Left forelimb (tissue), 1 donor: ENCODE data around the gene PRIM2.
"Not testable (repeated sequence)": the region's sequence is repeated elsewhere in the genome, so short reads cannot be mapped to it uniquely, and the experiment has no call there.

Source experiments
- DNase-seq: peaks from one replicate; pipeline ENCODE4 v3.0.0-alpha.2; 2018; ENCODE audit warnings: low spot score

PRIM2 gene

DNA sequence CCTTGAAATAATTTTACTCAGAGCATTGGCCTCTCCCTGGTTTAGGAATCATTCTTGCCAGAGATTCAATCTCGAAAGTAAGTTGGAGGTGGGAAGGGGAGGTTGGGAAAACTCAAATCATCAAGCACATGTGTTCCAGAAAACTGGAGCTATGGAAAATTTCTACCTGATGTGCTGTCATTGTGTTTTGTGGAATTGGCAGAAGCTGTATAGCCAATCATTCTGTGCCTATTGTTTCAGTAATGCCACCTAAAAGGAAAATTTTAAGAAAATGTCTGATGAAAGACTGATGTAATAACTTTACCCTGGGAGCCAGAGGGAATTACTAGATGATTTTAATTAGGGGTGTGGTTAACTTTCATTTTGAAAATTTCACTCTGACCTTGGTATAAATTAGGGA lies 187.8 kb downstream of the PRIM2 start:
- not testable (repeated sequence) for DNase-seq

GRCh38 chr6:57510390-57510789 lies 193.0 kb downstream of the PRIM2 start:
- DNase-seq = not testable (repeated sequence)

GRCh38 chr6:57515171-57515570 lies 197.7 kb downstream of the PRIM2 start:
- not testable (repeated sequence) for DNase-seq

DNA sequence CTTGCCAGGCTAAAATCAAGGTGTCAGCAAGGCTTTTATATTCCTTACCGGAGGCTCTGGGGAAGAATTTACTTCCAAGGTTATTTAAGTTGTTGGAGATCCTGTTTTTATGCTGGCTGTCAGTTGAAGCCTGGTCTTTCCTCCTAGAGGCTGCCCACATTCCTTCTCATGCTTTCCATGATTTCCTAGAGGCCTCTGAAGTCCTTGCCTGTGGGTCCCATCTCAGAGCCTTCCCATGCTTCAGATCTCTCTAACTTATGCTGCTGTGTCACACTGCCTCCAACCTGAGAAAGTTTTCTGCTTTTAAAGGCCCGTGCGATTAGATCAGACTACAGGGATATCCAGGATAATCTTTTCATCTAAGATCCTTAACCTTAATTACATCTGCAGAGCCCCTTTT lies 198.4 kb downstream of the PRIM2 start:
- DNase-seq = not testable (repeated sequence)

DNA sequence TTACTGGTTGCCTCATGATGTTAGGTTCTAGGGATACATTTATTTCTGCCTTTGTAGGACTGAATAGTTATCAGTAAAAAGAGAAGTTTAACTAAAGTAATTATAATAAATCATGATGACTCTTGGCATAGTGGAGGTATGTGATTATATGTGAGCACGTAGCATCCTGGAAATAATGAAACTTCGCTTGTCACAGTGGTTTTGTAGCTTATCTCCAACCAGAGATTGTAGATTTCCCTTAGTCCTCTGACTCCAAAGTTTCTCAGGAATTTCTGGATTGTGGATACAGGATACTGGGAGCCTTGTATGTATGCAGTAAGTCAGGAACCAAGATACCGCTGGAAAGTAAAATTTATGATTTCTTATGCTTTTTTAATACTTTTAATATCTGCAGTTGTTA lies 199.3 kb downstream of the PRIM2 start:
- not testable (repeated sequence) for DNase-seq

GRCh38 chr6:57519198-57519597 lies 201.8 kb downstream of the PRIM2 start:
- DNase-seq = not testable (repeated sequence)

DNA sequence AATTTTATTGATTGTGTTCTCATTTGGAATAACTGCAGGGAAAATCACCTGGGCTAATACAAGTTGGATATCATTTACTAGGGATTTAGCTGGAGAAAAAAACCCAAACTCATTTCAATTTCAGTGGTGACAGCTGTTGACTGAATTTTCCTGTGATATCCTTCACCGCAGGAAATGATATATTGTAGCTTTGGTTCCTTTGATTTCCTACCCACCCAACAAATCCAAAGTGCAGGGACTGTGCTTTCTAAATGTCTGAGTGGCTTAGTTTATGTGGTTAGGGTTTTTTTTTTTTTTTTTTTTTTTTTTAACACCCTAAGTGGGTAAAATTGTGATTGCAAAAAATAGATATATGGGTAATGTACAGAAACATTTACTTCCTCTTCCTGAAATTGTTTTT lies 203.7 kb downstream of the PRIM2 start:
- not testable (repeated sequence) for DNase-seq

DNA sequence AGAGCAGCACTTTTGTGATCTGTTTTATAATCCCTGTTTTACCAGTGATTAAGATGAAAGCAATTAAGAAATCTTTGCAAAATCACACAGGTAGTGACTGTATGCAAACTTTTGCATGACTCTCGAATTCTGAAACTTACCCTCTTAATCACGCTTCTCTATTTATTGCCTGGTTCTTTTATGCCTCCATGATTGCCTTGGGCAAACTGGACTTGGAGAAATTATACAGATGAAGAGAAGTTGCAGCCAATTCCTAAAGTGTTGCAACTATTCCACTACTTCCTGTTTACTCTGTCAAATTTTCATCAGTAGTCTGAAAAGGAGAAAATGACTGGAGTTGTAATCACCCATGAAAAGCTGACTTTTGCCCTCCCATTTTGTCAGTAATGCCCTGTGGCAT lies 205.8 kb downstream of the PRIM2 start:
- DNase-seq = not testable (repeated sequence)

GRCh38 chr6:57529755-57530154 lies 212.3 kb downstream of the PRIM2 start:
- DNase-seq = not testable (repeated sequence)

DNA sequence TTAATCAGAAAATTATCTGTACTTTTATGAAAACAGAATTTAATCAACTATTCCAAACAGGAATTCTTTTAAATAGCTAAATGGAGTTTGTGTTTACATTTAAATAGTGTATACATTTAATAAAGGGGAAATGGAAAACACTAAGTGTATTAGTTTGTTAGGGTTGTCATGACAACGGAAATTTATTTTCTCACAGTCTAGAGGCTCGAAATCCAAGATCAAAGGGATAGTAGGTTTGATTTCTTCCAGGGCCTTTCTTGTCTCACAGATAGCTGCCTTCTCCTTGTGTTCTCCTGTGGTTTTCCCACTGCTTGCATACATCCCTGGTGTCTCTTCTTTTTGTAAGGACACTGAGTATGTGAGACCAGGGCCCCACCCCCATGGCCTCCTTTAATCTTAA lies 215.2 kb downstream of the PRIM2 start:
- not testable (repeated sequence) for DNase-seq

DNA sequence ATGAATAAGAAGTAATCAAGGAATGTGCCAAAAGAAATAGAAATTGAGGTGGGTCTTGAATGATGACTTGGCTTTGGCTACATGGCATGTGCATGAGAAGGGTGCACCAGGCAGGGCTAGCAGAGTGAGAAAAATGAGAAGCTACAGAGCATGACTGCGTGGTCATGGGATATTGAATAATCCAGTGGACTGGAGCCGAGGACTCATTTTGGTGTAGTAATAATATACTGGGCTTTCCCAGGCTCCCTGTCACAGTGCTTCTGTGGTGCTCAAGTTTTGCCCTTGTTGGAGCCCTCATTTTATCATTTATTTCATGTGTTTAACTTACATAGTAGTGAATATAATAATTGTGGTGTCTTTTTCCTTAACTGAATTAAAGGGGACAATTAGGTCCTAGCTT lies 217.7 kb downstream of the PRIM2 start:
- not testable (repeated sequence) for DNase-seq

- DNase-seq = not testable (repeated sequence)
Measured at GRCh38 chr6:57535994-57536393, 218.6 kb downstream of the PRIM2 start.

DNA sequence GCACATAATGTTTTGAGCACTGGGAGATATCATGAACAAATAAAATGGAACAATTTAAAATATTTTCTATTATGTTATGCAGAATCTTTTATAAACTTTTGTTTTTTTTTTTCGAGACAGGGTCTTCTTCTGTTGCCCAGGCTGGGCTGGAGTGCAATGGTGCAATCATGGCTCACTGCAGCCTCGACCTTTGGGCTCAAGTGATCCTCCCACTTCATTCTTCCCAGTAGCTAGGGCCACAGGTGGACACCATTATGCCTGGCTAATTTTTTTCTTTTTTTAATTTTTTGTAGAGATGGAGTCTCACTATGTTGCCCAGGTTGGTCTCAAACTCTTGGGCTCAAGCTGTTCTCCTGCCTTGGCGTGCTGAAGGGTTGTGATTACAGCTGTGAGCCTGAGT lies 220.5 kb downstream of the PRIM2 start:
- DNase-seq = not testable (repeated sequence)

GRCh38 chr6:57551961-57552360 lies 234.5 kb downstream of the PRIM2 start:
- not testable (repeated sequence) for DNase-seq

DNA sequence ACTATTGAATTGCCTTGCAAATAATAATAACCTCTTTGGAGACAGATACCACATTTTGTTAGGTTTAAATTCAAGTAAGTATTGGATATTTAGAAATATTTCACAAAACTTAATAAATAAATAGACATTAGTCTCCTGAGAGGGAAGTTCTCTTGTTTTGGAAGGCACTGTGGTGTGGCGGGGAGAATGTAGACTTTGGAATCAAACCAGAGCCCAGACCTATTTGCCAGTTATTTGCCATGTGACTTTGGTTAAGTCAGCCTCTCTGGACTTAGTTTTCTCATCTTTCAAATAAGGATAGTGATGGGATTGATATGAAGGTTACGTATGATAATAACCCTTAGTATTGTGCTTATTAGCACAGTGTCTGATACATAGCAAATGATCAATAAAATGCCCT lies 240.4 kb downstream of the PRIM2 start:
- DNase-seq = not testable (repeated sequence)

GRCh38 chr6:57559170-57559569 lies 241.7 kb downstream of the PRIM2 start:
- DNase-seq = not testable (repeated sequence)

DNA sequence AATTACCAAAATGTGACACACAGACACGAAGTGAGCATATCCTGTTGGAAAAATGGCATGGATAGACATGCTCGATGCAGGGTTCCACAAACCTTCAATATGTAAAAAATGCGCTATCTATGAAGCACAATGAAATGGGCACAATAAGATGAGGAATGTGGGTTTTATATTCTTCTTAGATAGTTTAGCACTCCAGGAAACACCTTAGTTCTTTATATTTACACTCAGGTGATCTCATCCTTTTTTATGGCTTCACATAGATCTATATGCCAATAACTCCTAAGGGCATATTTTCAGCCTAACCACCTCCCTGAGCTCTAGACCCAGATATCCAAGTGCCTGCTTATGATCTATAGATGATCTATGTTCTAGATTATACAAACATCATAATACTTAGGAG lies 244.8 kb downstream of the PRIM2 start:
- DNase-seq = not testable (repeated sequence)

- DNase-seq = not testable (repeated sequence)
Measured at GRCh38 chr6:57572119-57572518, 254.7 kb downstream of the PRIM2 start.

GRCh38 chr6:57572844-57573243 lies 255.4 kb downstream of the PRIM2 start:
- not testable (repeated sequence) for DNase-seq

GRCh38 chr6:57577023-57577422 lies 259.6 kb downstream of the PRIM2 start:
- not testable (repeated sequence) for DNase-seq

GRCh38 chr6:57579489-57579888 lies 262.1 kb downstream of the PRIM2 start:
- not testable (repeated sequence) for DNase-seq

- not testable (repeated sequence) for DNase-seq
Measured at GRCh38 chr6:57581586-57581985, 264.2 kb downstream of the PRIM2 start.

DNA sequence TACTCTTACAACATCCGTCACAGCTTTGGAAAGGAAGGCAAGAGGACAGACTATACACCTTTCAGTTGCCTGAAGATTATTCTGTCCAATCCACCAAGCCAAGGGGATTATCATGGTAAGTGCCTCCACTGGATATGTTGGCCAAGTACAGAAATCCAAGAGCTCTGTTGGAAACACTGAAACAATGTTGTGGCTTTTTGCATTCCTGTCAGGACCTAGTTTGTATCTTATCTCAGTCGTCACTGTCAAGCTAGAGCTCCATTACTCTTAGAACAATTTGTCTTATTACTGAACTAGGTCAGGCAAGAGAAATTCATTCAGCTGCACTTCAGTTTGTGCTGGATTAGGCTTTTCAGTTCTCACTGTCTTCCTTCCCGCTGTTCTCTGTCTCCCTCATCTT lies 283.7 kb downstream of the PRIM2 start:
- not testable (repeated sequence) for DNase-seq

- DNase-seq = not testable (repeated sequence)
Measured at GRCh38 chr6:57605303-57605702, 287.9 kb downstream of the PRIM2 start.

DNA sequence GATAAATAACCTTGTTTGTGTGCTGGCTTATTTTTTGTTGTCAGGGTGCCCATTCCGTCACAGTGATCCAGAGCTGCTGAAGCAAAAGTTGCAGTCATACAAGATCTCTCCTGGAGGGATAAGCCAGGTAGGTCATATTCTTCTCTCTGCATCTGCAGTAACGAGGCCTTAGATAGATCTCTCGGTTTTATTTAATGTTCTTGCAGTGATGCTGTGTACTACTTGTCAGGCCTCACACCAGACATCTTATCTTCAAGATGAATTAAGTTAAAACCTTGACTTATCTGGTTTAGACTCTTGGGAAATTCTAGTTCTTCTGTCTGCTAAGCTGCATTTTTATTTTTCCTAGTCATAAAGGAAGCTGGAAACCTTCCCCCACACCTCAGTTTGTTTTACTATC lies 288.9 kb downstream of the PRIM2 start:
- not testable (repeated sequence) for DNase-seq
